ENCODE measurements around the gene LRMDA. TPM values are rescaled to one million over a fixed set of nuclear protein-coding genes. Genes with fewer than 3 reads are reported as not detected.

LRMDA gene
- total and polyA plus RNA-seq, 2 of the 4 experiments (the other 2 are of a cell fraction): 0.07 TPM; not detected in 1

DNA sequence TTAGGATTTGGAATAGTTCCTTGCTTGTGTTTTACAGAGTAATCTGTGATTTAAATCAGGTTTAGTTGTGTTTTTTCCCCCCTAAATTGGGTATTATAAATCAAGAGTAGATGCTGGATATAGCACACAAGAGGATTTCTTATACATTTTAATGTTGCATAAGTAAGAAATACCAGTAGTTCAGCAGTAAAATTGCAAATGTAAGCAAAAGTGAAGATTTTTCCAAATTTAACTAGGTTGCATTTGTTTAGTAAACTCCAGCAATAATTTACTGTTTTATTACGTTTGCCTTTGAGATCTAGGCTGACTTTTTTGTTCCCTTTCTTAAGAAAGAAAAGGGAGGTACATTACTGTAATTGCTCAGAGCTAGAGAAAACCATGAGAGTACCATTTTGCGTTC lies 207.3 kb downstream of the LRMDA start:
- Histone ChIP-seq H3K9ac (ENCODE audit: low read depth, low read length) (no peak overlapping the region), H3K4me1 (ENCODE audit: control insufficient read depth, insufficient read depth, low read length) (no peaks in the 10 kb centered on the region), H3K4me3 (ENCODE audit: insufficient read depth, low read depth, low read length) (no peak overlapping the region), H2AK5ac (ENCODE audit: low read depth, low read length) (no peak overlapping the region), H2BK20ac (ENCODE audit: low read depth, low read length) (no peak overlapping the region), H4K8ac (ENCODE audit: low read depth in 2 of 2, low read length in 2 of 2) (no peak overlapping the region), H3K56ac (ENCODE audit: extremely low read depth, insufficient read depth, low read length) (no peak overlapping the region), H3K23ac (ENCODE audit: low read depth, low read length) (no peak overlapping the region), H4K91ac (ENCODE audit: insufficient read depth, low read depth, low read length) (no peak overlapping the region), H3K4ac (ENCODE audit: low read depth, low read length) (no peak overlapping the region), H2AK9ac (replicated peaks; ENCODE audit: low read depth, low read length, poor library complexity) (no peak overlapping the region), H3K14ac (replicated peaks; ENCODE audit: low read depth, low read length) (no peak overlapping the region), H3K79me1 (ENCODE audit: low read depth in 1 of 2, low read length in 2 of 2) (no peaks in the 10 kb centered on the region), H3K9me1 (ENCODE audit: insufficient read depth, low read length) (no peaks in the 10 kb centered on the region), H4K5ac (ENCODE audit: low read depth, low read length) (no peak overlapping the region), H2BK120ac (ENCODE audit: low read depth, low read length) (no peak overlapping the region), H3K27me3 (ENCODE audit: control insufficient read depth, insufficient read depth, low read length) (peaks cover 6% of the 10 kb centered on the region), H2BK15ac (ENCODE audit: low read depth, low read length) (no peak overlapping the region), H4K20me1 (ENCODE audit: insufficient read depth, low read length) (no peaks in the 10 kb centered on the region), H3K27ac (ENCODE audit: insufficient read depth, low read length) (no peak overlapping the region), H3K4me2 (ENCODE audit: low read depth, low read length) (no peak overlapping the region), H3K36me3 (ENCODE audit: control insufficient read depth, insufficient read depth, low read length) (no peaks in the 10 kb centered on the region), H2AFZ (replicated peaks; ENCODE audit: low read length, poor library complexity) (no peak overlapping the region), H3K9me3 (ENCODE audit: control insufficient read depth, insufficient read depth, low read length) (no peaks in the 10 kb centered on the region), H3K18ac (ENCODE audit: low read depth, low read length) (no peak overlapping the region), H2BK5ac (ENCODE audit: low read depth, low read length, poor library complexity, severe bottlenecking) (no peak overlapping the region)
- dilution Hi-C loops (cut with HindIII; ENCODE audit: low sequenced_read_pairs, unreplicated experiment) (no loop called here), in situ Hi-C loops (cut with MboI; ENCODE audit: low sequenced_read_pairs) (no loop called here), intact Hi-C loops (cut with micrococcal nuclease) (no loop called here)
- WGBS, 2 experiments (ENCODE audit: extremely low coverage in 2 of 2, insufficient read length in 1 of 2): no CpG with 5 or more reads among the region's 2 CpGs
- ChIA-PET CTCF (no interaction called here), POLR2A (ENCODE audit: unreplicated experiment) (no interaction called here)
- no TSS peak for BruUV-seq (replicated peaks)
- DNase-seq: no peak
- peak; percentile 71 for TF ChIP-seq MAFK (IDR thresholded peaks at IDR 0.05; ENCODE audit: low read depth, low read length)
- TF ChIP-seq, protein P1, sequence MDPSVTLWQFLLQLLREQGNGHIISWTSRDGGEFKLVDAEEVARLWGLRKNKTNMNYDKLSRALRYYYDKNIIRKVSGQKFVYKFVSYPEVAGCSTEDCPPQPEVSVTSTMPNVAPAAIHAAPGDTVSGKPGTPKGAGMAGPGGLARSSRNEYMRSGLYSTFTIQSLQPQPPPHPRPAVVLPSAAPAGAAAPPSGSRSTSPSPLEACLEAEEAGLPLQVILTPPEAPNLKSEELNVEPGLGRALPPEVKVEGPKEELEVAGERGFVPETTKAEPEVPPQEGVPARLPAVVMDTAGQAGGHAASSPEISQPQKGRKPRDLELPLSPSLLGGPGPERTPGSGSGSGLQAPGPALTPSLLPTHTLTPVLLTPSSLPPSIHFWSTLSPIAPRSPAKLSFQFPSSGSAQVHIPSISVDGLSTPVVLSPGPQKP (IDR thresholded peaks at IDR 0.05; ENCODE audit: borderline replicate concordance, low read depth, low read length): no peak
- no peak for ATAC-seq (ENCODE audit: low read depth)

Measured in IMR-90 (cell line).